B cell (primary cell): Measurements from ENCODE around the gene ESYT2. TPM values are rescaled to one million over a fixed set of nuclear protein-coding genes. Genes with fewer than 3 reads are reported as not detected.

ENCODE experiments used
- ATAC-seq: fragments of 200-7000 bp; cut with Tn5 transposase; one replicate; pipeline ENCODE4 v1.10.0; 2021; ENCODE audit warnings: low read depth, mild to moderate bottlenecking, moderate number of reproducible peaks, moderate library complexity
- CTCF ChIA-PET: fragments of 350-600 bp; sonication (Branson Sonifier 250); formaldehyde crosslinking; loops from one replicate; lab custom pipeline; 2021; ENCODE audit warnings: antibody characterized with exemption, inconsistent platforms; lab: Charles Lee
- POLR2A ChIA-PET: fragments of 350-600 bp; sonication (Branson Sonifier 250); formaldehyde crosslinking; loops from one replicate; lab custom pipeline; 2021; ENCODE audit warnings: antibody characterized with exemption; lab: Charles Lee
- DNase-seq: peaks from one replicate; pipeline ENCODE4 v3.0.0; 2013
- H2AFZ ChIP-seq: 2 replicates; pipeline ENCODE4 v1.6.1; 2012; ENCODE audit warnings: mild to moderate bottlenecking, low read depth, low read length; ENCODE audit not compliant: insufficient read depth, poor library complexity, severe bottlenecking
- H3K27ac ChIP-seq, 2 donors: 1 replicate in 1 of 2; 2 replicates in 1 of 2; pipeline ENCODE4 v1.5.1; 2012 to 2013; ENCODE audit warnings: low read length in 2 of 2, mild to moderate bottlenecking in 2 of 2, moderate library complexity in 1 of 2
- H3K27me3 ChIP-seq, 4 experiments: fragments of 200-600 bp in 1 of 4; sonication (generic) in 1 of 4; replicated peaks in 1 of 4; 1 replicate in 2 of 4; 2 replicates in 2 of 4; pipeline versions ENCODE4 v1.6.1 to v1.7.0; 2013 to 2016; ENCODE audit warnings: low read length in 3 of 4, mild to moderate bottlenecking in 2 of 4, mixed read lengths in 1 of 4, moderate library complexity in 1 of 4; ENCODE audit not compliant: insufficient read depth in 4 of 4, control insufficient read depth in 3 of 4; ENCODE audit errors: control extremely low read depth in 1 of 4
- H3K36me3 ChIP-seq, 2 experiments: replicated peaks in 1 of 2; 1 replicate in 1 of 2; 2 replicates in 1 of 2; pipeline versions ENCODE4 v1.6.1 to v1.7.1; 2013; ENCODE audit warnings: low read length in 1 of 2; ENCODE audit not compliant: insufficient read depth in 2 of 2, control insufficient read depth in 1 of 2; ENCODE audit errors: control extremely low read depth in 1 of 2, extremely low read depth in 1 of 2
- H3K4me1 ChIP-seq, 2 donors: fragments of 200-600 bp in 1 of 2; sonication (generic) in 1 of 2; 1 replicate in 1 of 2; 2 replicates in 1 of 2; pipeline versions ENCODE4 v1.5.1 to v1.6.1; 2013 to 2017; ENCODE audit warnings: low read length in 2 of 2; ENCODE audit not compliant: control insufficient read depth in 2 of 2, insufficient read depth in 2 of 2
- H3K4me2 ChIP-seq: replicated peaks from 2 replicates; pipeline ENCODE3; 2012; ENCODE audit warnings: mild to moderate bottlenecking, low read depth, low read length; ENCODE audit not compliant: poor library complexity, severe bottlenecking
- H3K4me3 ChIP-seq, 5 experiments: fragments of 200-600 bp in 1 of 5; sonication (generic) in 1 of 5; 1 replicate in 3 of 5; 2 replicates in 2 of 5; pipeline versions ENCODE4 v1.5.1 to v1.7.0; 2011 to 2016; ENCODE audit warnings: low read length in 4 of 5, mild to moderate bottlenecking in 4 of 5, low read depth in 2 of 5, control low read depth in 1 of 5, moderate library complexity in 1 of 5; ENCODE audit not compliant: insufficient read depth in 1 of 5; ENCODE audit errors: control extremely low read depth in 1 of 5, extremely low read depth in 1 of 5
- H3K79me2 ChIP-seq: fragments of 200-600 bp; sonication (generic); one replicate; pipeline ENCODE4 v1.6.0; 2016; ENCODE audit warnings: low read length; ENCODE audit not compliant: control insufficient read depth, insufficient read depth
- H3K9ac ChIP-seq: fragments of 200-600 bp; sonication (generic); 2 replicates; pipeline ENCODE4 v1.6.1; 2017; ENCODE audit warnings: mild to moderate bottlenecking, low read length, moderate library complexity
- H3K9me3 ChIP-seq, 3 donors: one replicate each; pipeline versions ENCODE4 v1.6.1 to v1.7.1; 2013; ENCODE audit warnings: low read length in 2 of 3; ENCODE audit not compliant: control insufficient read depth in 2 of 3, insufficient read depth in 1 of 3; ENCODE audit errors: control extremely low read depth in 1 of 3
- H4K20me1 ChIP-seq: 2 replicates; pipeline ENCODE4 v1.6.0; 2012; ENCODE audit warnings: mild to moderate bottlenecking, low read length; ENCODE audit not compliant: insufficient read depth, control insufficient read depth, poor library complexity, severe bottlenecking
- H3K27ac Mint-ChIP-seq: one replicate; pipeline ENCODE4 v1.8.0; 2021; ENCODE audit warnings: mixed read lengths
- H3K27me3 Mint-ChIP-seq: one replicate; pipeline ENCODE4 v1.8.0; 2021; ENCODE audit warnings: mixed read lengths
- H3K4me1 Mint-ChIP-seq: one replicate; pipeline ENCODE4 v1.8.0; 2021; ENCODE audit warnings: mixed read lengths
- H3K4me3 Mint-ChIP-seq: one replicate; pipeline ENCODE4 v1.8.0; 2021; ENCODE audit warnings: mixed read lengths
- H3K9me3 Mint-ChIP-seq: one replicate; pipeline ENCODE4 v1.8.0; 2022; ENCODE audit warnings: mixed read lengths; ENCODE audit not compliant: insufficient read depth
- CTCF ChIP-seq: fragments of 200-600 bp; IDR thresholded peaks from one replicate; pipeline ENCODE4 v1.8.0; 2022; ENCODE audit warnings: antibody characterized with exemption, mild to moderate bottlenecking
- EZH2 ChIP-seq: IDR thresholded peaks from 2 replicates; pipeline ENCODE4 v1.6.1; 2012; ENCODE audit warnings: borderline replicate concordance, low read depth, mild to moderate bottlenecking, moderate library complexity, low read length; ENCODE audit not compliant: insufficient read depth, poor library complexity, severe bottlenecking
- WGBS: methylation state at CpG from one replicate; pipeline ENCODE4 v1.1.5; 2013; ENCODE audit warnings: missing lambda C conversion rate; ENCODE audit not compliant: insufficient coverage; 5-methylcytosine and 5-hydroxymethylcytosine counted together
- intact Hi-C: fragments of 100-400 bp; cut with micrococcal nuclease; formaldehyde crosslinking; loops from one replicate; pipeline ENCODE4 v1.10.0; 2022
- polyA plus RNA-seq: library from polyadenylated mRNA; depleted of rRNA; stranded (reverse); fragments of >200 nt; gene quantifications from 2 replicates; pipeline ENCODE4 v1.2.3, GENCODE V29; 2012
- total RNA-seq, 2 donors: library from RNA; stranded (reverse); fragments of 120-200 nt in 1 of 2; gene quantifications; 1 replicate in 1 of 2; 2 replicates in 1 of 2; pipeline versions ENCODE4 v1.2.3 to v1.2.4, GENCODE V29; 2013 to 2022

The ESYT2 gene
- total and polyA plus RNA-seq, 2 donors (not counting 1 experiment from before 2014, with no cell fraction given) = 12.0 to 34.2 TPM

GRCh38 chr7:158735935-158736334, 93.4 kb downstream of the ESYT2 start:
- WGBS = 97% methylated on average over 8 of the region's 12 CpGs

DNA sequence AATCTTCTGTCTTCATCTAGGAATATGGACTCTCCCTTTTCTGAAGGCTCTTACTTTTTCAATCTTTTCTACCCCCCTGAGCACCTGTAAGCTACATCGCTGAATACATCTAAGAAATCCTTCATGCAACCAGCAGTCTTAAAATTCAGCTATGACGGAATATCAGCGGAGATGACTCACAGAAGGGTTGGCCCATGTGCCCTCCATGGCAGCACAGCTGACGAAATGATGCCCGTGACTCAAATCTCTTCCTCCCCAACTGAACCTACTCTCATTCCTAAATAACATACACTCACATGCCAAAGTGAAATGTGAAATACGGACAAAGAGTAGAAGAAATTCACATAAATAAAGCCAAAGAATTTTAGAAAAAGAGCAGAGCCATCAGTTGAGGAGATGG, 94.4 kb downstream of the ESYT2 start:
- intact Hi-C loops = no loop called here
- no peaks in the 10 kb centered on the region for H3K79me2 ChIP-seq
- no peak for TF ChIP-seq EZH2
- no peak for TF ChIP-seq CTCF
- POLR2A ChIA-PET = no interaction called here
- no peaks in the 10 kb centered on the region for H3K4me1 ChIP-seq
- no peak overlapping the region for H3K9ac ChIP-seq
- no peaks in the 10 kb centered on the region for H3K4me1 Mint-ChIP-seq
- CTCF ChIA-PET = no interaction called here
- no peak overlapping the region for H3K4me2 ChIP-seq
- no peaks in the 10 kb centered on the region for H3K27me3 ChIP-seq
- no peaks in the 10 kb centered on the region for H3K9me3 Mint-ChIP-seq
- no peak overlapping the region for H2AFZ ChIP-seq
- no peak overlapping the region for H3K4me3 Mint-ChIP-seq
- H3K4me3 ChIP-seq = no peak overlapping the region
- H3K36me3 ChIP-seq = peaks cover 8 to 35% of the 10 kb centered on the region in 2 experiments
- H4K20me1 ChIP-seq = no peaks in the 10 kb centered on the region
- no peak overlapping the region for H3K27ac Mint-ChIP-seq
- no peaks in the 10 kb centered on the region for H3K9me3 ChIP-seq
- WGBS = 100% methylated on average over 1 of the region's 6 CpGs
- H3K27me3 Mint-ChIP-seq = no peaks in the 10 kb centered on the region
- DNase-seq (no peak), ATAC-seq (no peak)
- no peak overlapping the region for H3K27ac ChIP-seq

More at GRCh38 chr7:158735935-158736334, 93.4 kb downstream of the ESYT2 start:
- DNase-seq (no peak), ATAC-seq (no peak)
- no peaks in the 10 kb centered on the region for H3K9me3 Mint-ChIP-seq
- H3K4me1 Mint-ChIP-seq = no peaks in the 10 kb centered on the region
- ChIA-PET POLR2A (no interaction called here), CTCF (no interaction called here)
- H3K4me1 ChIP-seq = no peaks in the 10 kb centered on the region
- no peak overlapping the region for H3K27ac ChIP-seq
- peaks cover 8 to 44% of the 10 kb centered on the region in 2 experiments for H3K36me3 ChIP-seq
- no peak overlapping the region for H3K4me2 ChIP-seq
- no peaks in the 10 kb centered on the region for H3K9me3 ChIP-seq
- no peak overlapping the region for H3K4me3 ChIP-seq
- no peak overlapping the region for H2AFZ ChIP-seq
- H3K27me3 Mint-ChIP-seq = no peaks in the 10 kb centered on the region
- no peak overlapping the region for H3K9ac ChIP-seq
- H3K4me3 Mint-ChIP-seq = no peak overlapping the region
- H3K27ac Mint-ChIP-seq = no peak overlapping the region
- no peak for TF ChIP-seq CTCF
- no peak for TF ChIP-seq EZH2
- H3K79me2 ChIP-seq = no peaks in the 10 kb centered on the region
- no peaks in the 10 kb centered on the region for H4K20me1 ChIP-seq
- intact Hi-C loops = no loop called here
- H3K27me3 ChIP-seq = no peaks in the 10 kb centered on the region
